C4-2B (cell line): ENCODE results near the gene TCEA2.

ENCODE experiments used
- ZFX ChIP-seq: fragments of 450-650 bp; IDR thresholded peaks from 2 replicates; pipeline ENCODE4 v1.6.1; 2017
- TF ChIP-seq, protein P1 (sequence below): fragments of 450-650 bp; conservative IDR thresholded peaks from 2 replicates; pipeline ENCODE4 v1.5.1; 2017; ENCODE audit warnings: mild to moderate bottlenecking

DNA sequence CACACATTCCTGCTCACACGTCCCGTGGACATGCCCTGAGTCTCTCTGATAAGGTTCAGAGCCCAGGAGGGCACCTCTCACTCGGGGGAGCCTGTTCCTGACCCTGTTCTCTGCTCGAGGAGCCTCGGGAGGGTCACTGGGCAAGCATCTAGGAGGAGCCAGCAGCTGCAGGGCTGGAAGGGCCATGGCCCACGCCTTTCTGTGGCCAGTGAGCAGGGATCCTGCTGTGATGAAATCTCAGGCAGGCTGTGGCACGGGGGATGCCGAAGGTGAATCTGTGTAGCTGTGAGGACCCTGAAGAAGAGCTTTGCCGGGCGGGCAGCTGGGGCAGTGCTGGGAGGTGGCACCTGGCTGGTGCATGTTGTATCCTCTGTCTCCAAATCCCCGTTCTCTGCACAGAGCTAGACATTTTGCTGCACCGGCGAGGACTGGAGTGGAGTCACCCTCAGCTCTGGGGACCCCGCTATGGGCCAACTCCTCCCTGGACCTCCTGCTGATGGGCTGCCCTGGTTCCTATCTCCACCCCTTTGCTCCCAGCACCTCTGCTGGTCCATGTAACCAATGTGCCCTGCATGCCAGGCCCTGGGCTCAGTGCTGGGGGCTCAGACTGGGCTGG, 51.5 kb downstream of the TCEA2 start:
- TF ChIP-seq, protein P1, sequence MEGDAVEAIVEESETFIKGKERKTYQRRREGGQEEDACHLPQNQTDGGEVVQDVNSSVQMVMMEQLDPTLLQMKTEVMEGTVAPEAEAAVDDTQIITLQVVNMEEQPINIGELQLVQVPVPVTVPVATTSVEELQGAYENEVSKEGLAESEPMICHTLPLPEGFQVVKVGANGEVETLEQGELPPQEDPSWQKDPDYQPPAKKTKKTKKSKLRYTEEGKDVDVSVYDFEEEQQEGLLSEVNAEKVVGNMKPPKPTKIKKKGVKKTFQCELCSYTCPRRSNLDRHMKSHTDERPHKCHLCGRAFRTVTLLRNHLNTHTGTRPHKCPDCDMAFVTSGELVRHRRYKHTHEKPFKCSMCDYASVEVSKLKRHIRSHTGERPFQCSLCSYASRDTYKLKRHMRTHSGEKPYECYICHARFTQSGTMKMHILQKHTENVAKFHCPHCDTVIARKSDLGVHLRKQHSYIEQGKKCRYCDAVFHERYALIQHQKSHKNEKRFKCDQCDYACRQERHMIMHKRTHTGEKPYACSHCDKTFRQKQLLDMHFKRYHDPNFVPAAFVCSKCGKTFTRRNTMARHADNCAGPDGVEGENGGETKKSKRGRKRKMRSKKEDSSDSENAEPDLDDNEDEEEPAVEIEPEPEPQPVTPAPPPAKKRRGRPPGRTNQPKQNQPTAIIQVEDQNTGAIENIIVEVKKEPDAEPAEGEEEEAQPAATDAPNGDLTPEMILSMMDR, result no peak
- no peak for TF ChIP-seq ZFX
